Left lung (tissue), 14 donors: Measurements from ENCODE around the gene TM4SF20. TPM values are rescaled to one million over a fixed set of nuclear protein-coding genes. Genes with fewer than 3 reads are reported as not detected.

ENCODE experiments used
- ATAC-seq: fragments of 200-7000 bp; cut with Tn5 transposase; one replicate; pipeline ENCODE4 v1.9.1; 2020; ENCODE audit warnings: moderate library complexity
- DNase-seq, 4 donors: peaks; one replicate each; pipeline ENCODE4 v3.0.0-alpha.2; 2013 to 2020
- H3K27ac ChIP-seq, 2 donors: fragments of 200-600 bp; sonication (generic) in 1 of 2; one replicate each; pipeline versions ENCODE4 v1.5.0 to v1.8.0; 2020 to 2021
- H3K27me3 ChIP-seq, 2 donors: fragments of 200-600 bp; sonication (generic) in 1 of 2; one replicate each; pipeline versions ENCODE4 v1.5.0 to v1.8.0; 2020 to 2021
- H3K36me3 ChIP-seq, 2 donors: fragments of 200-600 bp; sonication (generic) in 1 of 2; one replicate each; pipeline versions ENCODE4 v1.5.0 to v1.8.0; 2020 to 2021
- H3K4me1 ChIP-seq, 2 donors: fragments of 200-600 bp; one replicate each; pipeline ENCODE4 v1.8.0; 2021
- H3K4me3 ChIP-seq, 2 donors: fragments of 200-600 bp; sonication (generic) in 1 of 2; one replicate each; pipeline versions ENCODE4 v1.5.0 to v1.8.0; 2020 to 2021; ENCODE audit warnings: mild to moderate bottlenecking in 1 of 2
- H3K9me3 ChIP-seq, 2 donors: fragments of 200-600 bp; sonication (generic) in 1 of 2; one replicate each; pipeline versions ENCODE4 v1.5.0 to v1.8.0; 2020 to 2021
- intact Hi-C, 2 donors: fragments of 100-400 bp; cut with DNase I; formaldehyde crosslinking; loops; one replicate each; pipeline versions ENCODE4 v1.11.2 to v1.14.2; 2022
- long read RNA-seq, 12 donors: library from polyadenylated mRNA in 2 of 12; unstranded in 2 of 12; transcript quantifications; one replicate each; pipeline ENCODE4 v2.0.0 and lab custom pipeline, GENCODE V29; 2019 to 2026
- polyA plus RNA-seq, 6 donors: library from polyadenylated mRNA; unstranded; fragments of 120-200 nt; gene quantifications; one replicate each; pipeline ENCODE4 v1.2.1, GENCODE V29; 2013; ENCODE audit not compliant: insufficient read length in 6 of 6
- total RNA-seq, 2 donors: library from RNA; stranded (reverse); fragmentation: NEBNext Ultra II Directional; extraction: Animal tissue kit (Norgen Biotek cat#: 25700); gene quantifications; one replicate each; pipeline ENCODE4 v1.2.1, GENCODE V29; 2021
- TF ChIP-seq, protein P1 (sequence below), 2 donors: fragments of 200-600 bp; sonication (generic) in 1 of 2; IDR thresholded peaks; one replicate each; pipeline versions ENCODE4 v1.5.0 to v1.8.0; 2021; ENCODE audit warnings: antibody characterized with exemption in 2 of 2
- donor health status: DM: no; HTN: yes; CAD: no.
- donor health status: DM: no; HTN: no; CAD: no.

Gene TM4SF20, protein sequence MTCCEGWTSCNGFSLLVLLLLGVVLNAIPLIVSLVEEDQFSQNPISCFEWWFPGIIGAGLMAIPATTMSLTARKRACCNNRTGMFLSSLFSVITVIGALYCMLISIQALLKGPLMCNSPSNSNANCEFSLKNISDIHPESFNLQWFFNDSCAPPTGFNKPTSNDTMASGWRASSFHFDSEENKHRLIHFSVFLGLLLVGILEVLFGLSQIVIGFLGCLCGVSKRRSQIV
- not detected for total RNA-seq
- under 1 TPM in 5 of 6 donors, not detected in 1; 0.06 to 0.14 (median 0.08) TPM for polyA plus RNA-seq
- long read RNA-seq, donor 1, partial matches to known transcripts = 0 of 1 reads
- long read RNA-seq, donor 1, other reads (novel, unspliced or antisense) = 0 of 1 reads
- long read RNA-seq, donor 2 = 0 reads
- long read RNA-seq, donor 3 = 0 reads
- long read RNA-seq, donor 4 = 0 reads
- long read RNA-seq, donor 5 = 0 reads
- long read RNA-seq, donor 6 = 0 reads
- long read RNA-seq, donor 7 = 0 reads
- long read RNA-seq, donor 8 = 0 reads
- long read RNA-seq, donor 9, partial matches to known transcripts = 0 of 1 reads
- long read RNA-seq, donor 9, other reads (novel, unspliced or antisense) = 0 of 1 reads
- long read RNA-seq, donor 10 = 0 reads
- long read RNA-seq, donor 11 = 0 reads
- long read RNA-seq, donor 12 = 0 reads

DNA sequence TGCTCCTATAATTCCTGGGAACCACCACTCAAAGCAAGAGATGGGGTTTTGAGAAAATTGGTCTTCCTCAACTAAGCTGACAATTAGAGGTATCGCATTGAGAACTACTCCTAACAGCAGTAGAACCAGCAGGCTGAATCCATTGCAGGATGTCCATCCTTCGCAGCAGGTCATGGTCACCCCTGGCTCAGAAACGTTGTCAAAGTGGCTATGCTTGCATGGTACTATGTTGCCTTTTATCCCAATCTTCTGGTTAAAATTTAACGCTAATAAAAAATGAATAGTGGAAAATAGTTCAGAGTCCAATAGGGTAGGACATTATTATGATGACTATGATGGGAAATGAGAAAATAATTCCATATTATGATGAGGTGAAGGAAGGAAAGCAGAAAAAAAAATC, at the start of gene TM4SF20:
TM4SF20 (minus strand) TSS at position 212 of the 400 bp plus-strand sequence; CDS start at position 174, 38 bp downstream.
- no peaks in the 10 kb centered on the region for H3K9me3 ChIP-seq
- H3K4me1 ChIP-seq = peaks cover 0 to 4% of the 10 kb centered on the region in 2 donors
- ATAC-seq (no peak), DNase-seq (no peak)
- peaks cover 0 to 3% of the 10 kb centered on the region in 2 donors for H3K27me3 ChIP-seq
- H3K4me3 ChIP-seq = no peak within 1 kb of the TSS
- intact Hi-C loops = no loop called here
- no peak within 1 kb of the TSS for H3K27ac ChIP-seq
- H3K36me3 ChIP-seq = no peaks in the 10 kb centered on the region
- TF ChIP-seq, protein P1, sequence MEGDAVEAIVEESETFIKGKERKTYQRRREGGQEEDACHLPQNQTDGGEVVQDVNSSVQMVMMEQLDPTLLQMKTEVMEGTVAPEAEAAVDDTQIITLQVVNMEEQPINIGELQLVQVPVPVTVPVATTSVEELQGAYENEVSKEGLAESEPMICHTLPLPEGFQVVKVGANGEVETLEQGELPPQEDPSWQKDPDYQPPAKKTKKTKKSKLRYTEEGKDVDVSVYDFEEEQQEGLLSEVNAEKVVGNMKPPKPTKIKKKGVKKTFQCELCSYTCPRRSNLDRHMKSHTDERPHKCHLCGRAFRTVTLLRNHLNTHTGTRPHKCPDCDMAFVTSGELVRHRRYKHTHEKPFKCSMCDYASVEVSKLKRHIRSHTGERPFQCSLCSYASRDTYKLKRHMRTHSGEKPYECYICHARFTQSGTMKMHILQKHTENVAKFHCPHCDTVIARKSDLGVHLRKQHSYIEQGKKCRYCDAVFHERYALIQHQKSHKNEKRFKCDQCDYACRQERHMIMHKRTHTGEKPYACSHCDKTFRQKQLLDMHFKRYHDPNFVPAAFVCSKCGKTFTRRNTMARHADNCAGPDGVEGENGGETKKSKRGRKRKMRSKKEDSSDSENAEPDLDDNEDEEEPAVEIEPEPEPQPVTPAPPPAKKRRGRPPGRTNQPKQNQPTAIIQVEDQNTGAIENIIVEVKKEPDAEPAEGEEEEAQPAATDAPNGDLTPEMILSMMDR (IDR thresholded peaks at IDR 0.05) = no peak

DNA sequence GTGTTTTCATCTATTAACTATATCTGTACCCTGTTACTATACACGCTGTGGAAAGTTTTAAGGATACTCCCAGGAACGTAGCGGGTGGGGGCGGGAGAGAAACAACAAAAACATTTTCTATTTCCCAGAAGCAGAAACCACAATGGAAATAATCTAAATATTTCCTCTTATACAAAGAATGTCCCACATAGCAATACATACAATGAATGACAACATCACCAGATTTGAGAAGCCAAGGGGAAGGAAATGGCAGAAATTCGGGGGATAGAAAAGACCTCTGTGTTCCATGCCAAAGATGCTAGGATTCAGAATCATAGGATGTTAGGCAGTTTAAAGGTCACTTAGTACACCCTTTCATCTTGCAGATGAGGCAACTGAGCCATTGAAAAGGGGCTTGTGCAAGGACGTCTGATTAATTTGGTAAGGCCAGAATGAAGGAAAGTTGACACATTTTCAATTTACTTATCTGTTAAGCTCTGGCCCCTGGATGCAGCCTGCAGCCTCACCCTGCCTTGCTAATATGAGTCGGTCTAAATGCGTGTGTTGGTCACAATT, 49.7 kb upstream of the TM4SF20 start:
- no peaks in the 10 kb centered on the region for H3K27me3 ChIP-seq
- H3K36me3 ChIP-seq = no peaks in the 10 kb centered on the region
- H3K4me3 ChIP-seq = no peak overlapping the region
- TF ChIP-seq, protein P1 (IDR thresholded peaks at IDR 0.05) = no peak
- intact Hi-C loops = no loop called here
- H3K27ac ChIP-seq = no peak overlapping the region
- peaks cover 0 to 4% of the 10 kb centered on the region in 2 donors for H3K4me1 ChIP-seq
- H3K9me3 ChIP-seq = peaks cover 0 to 13% of the 10 kb centered on the region in 2 donors
- no peak for DNase-seq
- no peak for ATAC-seq

DNA sequence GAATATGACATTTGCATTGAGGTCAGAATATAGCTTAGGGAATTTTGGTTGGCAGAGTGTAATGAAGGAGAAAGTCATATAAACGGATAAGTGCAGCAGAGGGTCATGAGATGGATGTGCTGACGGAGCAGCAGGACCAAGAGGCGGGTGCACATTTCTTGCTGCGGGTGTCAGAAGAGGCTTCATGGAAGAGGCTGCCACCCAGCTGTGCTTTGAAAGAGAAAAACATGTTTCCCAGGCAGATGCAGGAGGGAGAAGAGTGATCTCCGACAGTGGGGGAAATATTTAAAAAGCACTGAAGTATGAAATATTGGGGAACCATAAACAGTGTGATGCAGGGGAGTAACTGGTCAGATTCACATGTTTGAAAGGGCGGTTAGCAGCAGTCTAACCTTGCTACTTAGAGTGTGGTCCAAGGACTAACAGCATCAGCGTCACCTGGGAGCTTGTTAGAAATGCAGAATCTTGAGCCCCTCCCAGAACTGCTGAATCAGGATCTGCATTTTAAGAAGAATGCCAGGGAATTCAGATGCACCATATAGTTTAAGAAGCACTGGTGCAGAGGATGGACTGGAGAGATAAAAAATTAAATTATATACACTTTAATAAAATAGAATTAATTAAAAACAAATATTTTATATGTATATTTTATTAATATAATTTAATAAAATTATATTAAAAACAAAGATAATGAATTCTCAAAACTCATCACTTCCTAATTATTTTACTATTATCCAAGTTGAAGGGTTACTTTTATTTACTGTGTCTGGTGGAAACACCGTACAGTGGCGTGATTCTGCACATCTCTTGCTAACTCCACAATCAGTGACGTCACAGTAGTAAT, 44.8 kb upstream of the TM4SF20 start:
- no peak for DNase-seq
- H3K36me3 ChIP-seq = no peaks in the 10 kb centered on the region
- no peak overlapping the region for H3K4me3 ChIP-seq
- ATAC-seq = no peak
- no peaks in the 10 kb centered on the region for H3K9me3 ChIP-seq
- intact Hi-C loops = no loop called here
- TF ChIP-seq, protein P1 (IDR thresholded peaks at IDR 0.05) = no peak
- no peaks in the 10 kb centered on the region for H3K4me1 ChIP-seq
- H3K27me3 ChIP-seq = no peaks in the 10 kb centered on the region
- H3K27ac ChIP-seq = no peak overlapping the region

DNA sequence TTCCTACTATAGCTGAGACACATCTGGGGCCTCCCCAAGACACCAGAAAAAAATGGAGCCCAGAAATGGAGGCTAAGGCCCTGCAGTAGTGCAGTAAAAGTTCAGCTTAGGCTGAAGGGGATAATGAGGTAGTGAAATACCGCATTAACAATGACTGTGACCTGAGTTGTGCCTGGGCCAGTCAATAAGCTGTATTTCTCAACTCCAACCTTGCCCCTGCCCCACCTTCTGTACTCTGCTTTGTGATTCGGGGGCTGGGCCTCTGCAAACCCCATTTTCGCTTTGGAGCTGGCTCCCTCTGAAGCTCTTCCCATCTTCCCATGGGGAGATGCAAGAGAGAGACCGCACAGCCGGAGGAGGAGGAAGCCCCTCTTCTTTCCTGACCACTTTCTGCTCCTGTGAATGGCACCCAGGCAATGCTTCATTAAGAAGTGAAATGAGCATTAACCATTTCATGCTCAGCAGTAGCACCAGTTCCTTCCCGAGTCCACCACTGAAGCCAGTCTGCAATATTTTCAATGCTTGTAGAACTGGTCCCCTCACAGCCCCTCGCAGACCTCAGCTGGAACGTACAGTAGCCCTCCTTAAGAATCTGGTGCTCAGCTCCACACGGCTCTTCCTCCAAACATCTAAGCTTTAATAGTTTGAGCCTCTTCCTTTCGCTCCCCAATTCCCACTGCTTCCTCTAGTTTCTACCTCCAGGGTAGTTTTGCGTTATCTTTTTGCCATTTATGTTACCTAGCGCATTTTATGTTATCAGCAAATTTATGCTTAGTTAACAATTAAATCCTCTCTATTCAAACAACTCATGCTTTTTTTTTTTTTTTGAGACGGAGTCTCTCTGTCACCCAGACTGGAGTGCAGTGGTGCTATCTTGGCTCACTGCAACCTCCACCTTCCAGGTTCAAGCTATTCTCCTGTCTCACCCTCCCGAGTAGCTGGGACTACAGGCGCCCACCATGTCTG, 41.3 kb upstream of the TM4SF20 start:
- Histone ChIP-seq H3K36me3 (no peaks in the 10 kb centered on the region), H3K4me3 (no peak overlapping the region), H3K9me3 (no peaks in the 10 kb centered on the region), H3K27me3 (no peaks in the 10 kb centered on the region), H3K27ac (no peak overlapping the region), H3K4me1 (peaks cover 8 to 19% of the 10 kb centered on the region in 2 donors)
- intact Hi-C loops = no loop called here
- TF ChIP-seq, protein P1 (IDR thresholded peaks at IDR 0.05) = no peak
- no peak for DNase-seq
- no peak for ATAC-seq
